Nephron (organoid): ENCODE data around the gene SPSB2.

ENCODE experiments used
- H3K27ac Mint-ChIP-seq, 3 experiments: 2 replicates each; pipeline ENCODE4 v1.8.0; 2020; ENCODE audit warnings: mixed read lengths in 3 of 3, mild to moderate bottlenecking in 2 of 3, moderate library complexity in 1 of 3
- H3K27me3 Mint-ChIP-seq: 2 replicates; pipeline ENCODE4 v1.8.0; 2021; ENCODE audit warnings: low read depth, mild to moderate bottlenecking, moderate library complexity, mixed read lengths
- H3K36me3 Mint-ChIP-seq: 2 replicates; pipeline ENCODE4 v1.8.0; 2020; ENCODE audit warnings: low read depth, mixed read lengths
- H3K4me1 Mint-ChIP-seq: 2 replicates; pipeline ENCODE4 v1.8.0; 2020; ENCODE audit warnings: mixed read lengths
- H3K4me3 Mint-ChIP-seq, 3 experiments: 2 replicates each; pipeline ENCODE4 v1.8.0; 2020; ENCODE audit warnings: mild to moderate bottlenecking in 3 of 3, mixed read lengths in 3 of 3, moderate library complexity in 2 of 3
- H3K9me3 Mint-ChIP-seq: 2 replicates; pipeline ENCODE4 v1.8.0; 2020; ENCODE audit warnings: mixed read lengths
- TF ChIP-seq, protein P1 (sequence below), 3 experiments: fragments of 200-600 bp; sonication (generic); IDR thresholded peaks; one replicate each; pipeline ENCODE4 v1.5.0; 2021; ENCODE audit warnings: antibody characterized with exemption in 3 of 3; ENCODE audit not compliant: unreplicated experiment in 3 of 3

The SPSB2 gene

GRCh38 chr12:6869049-6870021, 3.8 kb downstream of the SPSB2 start:
- Mint-ChIP-seq H3K27ac (peak overlapping the region; percentile 84 to 89 (median 89)), H3K36me3 (peaks cover 42% of the 10 kb centered on the region), H3K9me3 (no peaks in the 10 kb centered on the region), H3K27me3 (peaks cover 7% of the 10 kb centered on the region), H3K4me1 (peaks cover 42% of the 10 kb centered on the region), H3K4me3 (peak overlapping the region; percentile 93 to 95 (median 94))
- TF ChIP-seq, protein P1, sequence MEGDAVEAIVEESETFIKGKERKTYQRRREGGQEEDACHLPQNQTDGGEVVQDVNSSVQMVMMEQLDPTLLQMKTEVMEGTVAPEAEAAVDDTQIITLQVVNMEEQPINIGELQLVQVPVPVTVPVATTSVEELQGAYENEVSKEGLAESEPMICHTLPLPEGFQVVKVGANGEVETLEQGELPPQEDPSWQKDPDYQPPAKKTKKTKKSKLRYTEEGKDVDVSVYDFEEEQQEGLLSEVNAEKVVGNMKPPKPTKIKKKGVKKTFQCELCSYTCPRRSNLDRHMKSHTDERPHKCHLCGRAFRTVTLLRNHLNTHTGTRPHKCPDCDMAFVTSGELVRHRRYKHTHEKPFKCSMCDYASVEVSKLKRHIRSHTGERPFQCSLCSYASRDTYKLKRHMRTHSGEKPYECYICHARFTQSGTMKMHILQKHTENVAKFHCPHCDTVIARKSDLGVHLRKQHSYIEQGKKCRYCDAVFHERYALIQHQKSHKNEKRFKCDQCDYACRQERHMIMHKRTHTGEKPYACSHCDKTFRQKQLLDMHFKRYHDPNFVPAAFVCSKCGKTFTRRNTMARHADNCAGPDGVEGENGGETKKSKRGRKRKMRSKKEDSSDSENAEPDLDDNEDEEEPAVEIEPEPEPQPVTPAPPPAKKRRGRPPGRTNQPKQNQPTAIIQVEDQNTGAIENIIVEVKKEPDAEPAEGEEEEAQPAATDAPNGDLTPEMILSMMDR (IDR thresholded peaks at IDR 0.05; ENCODE audit: unreplicated experiment in 3 of 3), result peak; percentile 89 to 93 (median 90)

DNA sequence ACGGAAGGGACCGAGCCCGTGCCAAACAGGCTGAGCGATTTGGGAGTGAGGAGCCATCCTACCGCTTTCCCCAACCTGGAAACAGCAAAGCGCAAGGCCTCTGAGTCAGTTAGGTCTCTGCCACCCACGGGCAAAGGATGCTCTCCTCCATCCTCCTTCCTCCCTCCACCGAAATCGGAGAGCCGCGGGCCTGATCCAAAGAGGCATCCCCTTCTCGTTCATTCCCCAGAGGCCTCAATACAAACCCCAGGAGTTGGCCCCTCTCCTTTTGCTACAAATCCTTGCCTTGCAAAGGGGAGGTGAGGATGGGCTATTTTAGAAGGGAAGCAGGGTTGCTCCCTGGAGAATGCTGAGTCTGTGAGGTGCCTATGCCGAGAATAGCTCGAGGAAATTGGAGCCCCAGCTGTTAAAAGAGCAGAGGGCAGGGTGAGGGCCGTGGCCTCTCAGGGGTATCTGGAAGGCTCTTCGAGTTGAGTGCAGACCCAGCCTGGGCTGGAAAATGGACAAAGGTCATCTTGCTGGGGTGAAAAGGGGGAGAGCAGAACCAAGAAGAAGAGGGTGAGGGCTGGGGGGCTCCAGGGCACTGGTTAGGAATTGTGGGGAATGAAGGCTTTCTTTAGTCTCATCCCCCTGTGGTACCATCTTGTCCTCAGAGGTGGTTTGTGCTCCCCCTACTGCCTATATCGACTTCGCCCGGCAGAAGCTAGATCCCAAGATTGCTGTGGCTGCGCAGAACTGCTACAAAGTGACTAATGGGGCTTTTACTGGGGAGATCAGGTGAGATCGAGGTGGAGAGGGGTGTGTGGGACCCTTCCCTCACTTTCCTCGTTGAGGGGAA, 4.7 kb downstream of the SPSB2 start:
- Mint-ChIP-seq H3K27ac (peak overlapping the region; percentile 84 to 89 (median 89)), H3K36me3 (peaks cover 46% of the 10 kb centered on the region), H3K4me1 (peaks cover 37% of the 10 kb centered on the region), H3K27me3 (peaks cover 7% of the 10 kb centered on the region), H3K4me3 (peak overlapping the region; percentile 93 to 95 (median 94)), H3K9me3 (no peaks in the 10 kb centered on the region)
- TF ChIP-seq, protein P1 (IDR thresholded peaks at IDR 0.05; ENCODE audit: unreplicated experiment in 3 of 3), result no peak

GRCh38 chr12:6867413-6868210, 5.5 kb downstream of the SPSB2 start, which contains the start of gene TPI1:
TPI1 (plus strand) TSS chr12:6867531; CDS start chr12:6867567, 36 bp downstream.
- TF ChIP-seq, protein P1 (IDR thresholded peaks at IDR 0.05; ENCODE audit: unreplicated experiment in 3 of 3), result no peak
- H3K9me3 Mint-ChIP-seq, result no peaks in the 10 kb centered on the region
- H3K36me3 Mint-ChIP-seq, result peaks cover 50% of the 10 kb centered on the region
- peak within 1 kb of the TSS; percentile 84 to 93 (median 91) for H3K27ac Mint-ChIP-seq
- H3K4me1 Mint-ChIP-seq, result peaks cover 37% of the 10 kb centered on the region
- peaks cover 7% of the 10 kb centered on the region for H3K27me3 Mint-ChIP-seq
- peak within 1 kb of the TSS; percentile 93 to 97 (median 96) for H3K4me3 Mint-ChIP-seq

GRCh38 chr12:6866920-6867412, 6.1 kb downstream of the SPSB2 start:
- Mint-ChIP-seq H3K9me3 (no peaks in the 10 kb centered on the region), H3K27me3 (peaks cover 7% of the 10 kb centered on the region), H3K27ac (peak overlapping the region; percentile 65 to 93 (median 91)), H3K36me3 (peaks cover 55% of the 10 kb centered on the region), H3K4me3 (peak overlapping the region; percentile 90 to 97 (median 96)), H3K4me1 (peaks cover 32% of the 10 kb centered on the region)
- TF ChIP-seq, protein P1 (IDR thresholded peaks at IDR 0.05; ENCODE audit: unreplicated experiment in 3 of 3), result no peak
